H1 (cell line): Measurements from ENCODE around the gene CST1. TPM values are rescaled to one million over a fixed set of nuclear protein-coding genes. Genes with fewer than 3 reads are reported as not detected.
"Not testable (repeated sequence)": the region's sequence is repeated elsewhere in the genome, so short reads cannot be mapped to it uniquely, and the experiment has no call there.

Source experiments
- CTCF ChIA-PET: fragments of 300-600 bp; sonication (Branson Sonifier 250); formaldehyde crosslinking; loops from one replicate; lab custom pipeline; 2021; ENCODE audit not compliant: partially characterized antibody; lab: Charles Lee
- POLR2A ChIA-PET: fragments of 300-600 bp; sonication (Branson Sonifier 250); formaldehyde crosslinking; loops from one replicate; lab custom pipeline; 2021; ENCODE audit warnings: inconsistent platforms; ENCODE audit not compliant: partially characterized antibody; lab: Charles Lee
- DNase-seq, 2 experiments: peaks; one replicate each; pipeline versions ENCODE4 v3.0.0 to v3.0.0-alpha.2; 2010 to 2022; ENCODE audit warnings: low spot score in 2 of 2, low read depth in 1 of 2, mixed read lengths in 1 of 2
- FAIRE-seq: peaks from 2 replicates; lab custom pipeline; 2011; peaks lifted over from hg19 to GRCh38; lab: Jason Lieb, UNC
- H2AFZ ChIP-seq: 2 replicates; pipeline ENCODE4 v1.8.1; 2012; ENCODE audit warnings: low read length, inconsistent platforms
- H2AK5ac ChIP-seq: 2 replicates; pipeline ENCODE4 v1.6.1; 2013; ENCODE audit warnings: low read depth, low read length
- H2BK120ac ChIP-seq: replicated peaks from 2 replicates; pipeline ENCODE3; 2013; ENCODE audit warnings: low read depth, low read length, inconsistent platforms
- H2BK12ac ChIP-seq: 2 replicates; pipeline ENCODE4 v1.6.1; 2013; ENCODE audit warnings: low read depth, low read length
- H2BK15ac ChIP-seq: 2 replicates; pipeline ENCODE4 v1.6.1; 2013; ENCODE audit warnings: low read length
- H2BK20ac ChIP-seq: 2 replicates; pipeline ENCODE4 v1.6.1; 2013; ENCODE audit warnings: low read length
- H2BK5ac ChIP-seq: 2 replicates; pipeline ENCODE4 v1.6.1; 2013; ENCODE audit warnings: low read depth, low read length
- H3K14ac ChIP-seq: 2 replicates; pipeline ENCODE4 v1.6.1; 2013; ENCODE audit warnings: inconsistent platforms; ENCODE audit not compliant: insufficient read length
- H3K18ac ChIP-seq: 2 replicates; pipeline ENCODE4 v1.6.1; 2013; ENCODE audit warnings: low read length; ENCODE audit errors: extremely low read depth
- H3K23ac ChIP-seq: 2 replicates; pipeline ENCODE4 v1.6.1; 2013; ENCODE audit warnings: inconsistent platforms; ENCODE audit not compliant: insufficient read length
- H3K23me2 ChIP-seq: 2 replicates; pipeline ENCODE4 v1.6.1; 2013; ENCODE audit warnings: low read depth, low read length
- H3K27ac ChIP-seq: 2 replicates; pipeline ENCODE4 v1.6.1; 2011; ENCODE audit warnings: low read depth, low read length, inconsistent platforms
- H3K27me3 ChIP-seq, 4 experiments: replicated peaks in 1 of 4; 1 replicate in 1 of 4; 2 replicates in 3 of 4; pipeline versions ENCODE4 v1.6.1 to v1.8.1; 2011 to 2013; ENCODE audit warnings: low read length in 3 of 4, mild to moderate bottlenecking in 3 of 4, inconsistent platforms in 2 of 4, mixed read lengths in 2 of 4, moderate library complexity in 1 of 4; ENCODE audit not compliant: control insufficient read depth in 3 of 4, insufficient read depth in 3 of 4; ENCODE audit errors: extremely low read depth in 1 of 4
- H3K36me3 ChIP-seq, 4 experiments: 2 replicates each; pipeline versions ENCODE4 v1.6.1 to v1.8.1; 2011 to 2013; ENCODE audit warnings: mild to moderate bottlenecking in 4 of 4, low read length in 3 of 4, moderate library complexity in 2 of 4, control low read depth in 1 of 4, inconsistent platforms in 1 of 4; ENCODE audit not compliant: insufficient read depth in 4 of 4, control insufficient read depth in 2 of 4
- H3K4ac ChIP-seq: replicated peaks from 2 replicates; pipeline ENCODE3; 2013; ENCODE audit warnings: low read length, low read depth, mixed read lengths, inconsistent platforms; ENCODE audit not compliant: insufficient read length
- H3K4me1 ChIP-seq, 4 experiments: replicated peaks in 1 of 4; 1 replicate in 1 of 4; 2 replicates in 3 of 4; pipeline versions ENCODE4 v1.6.1 to v1.8.1; 2011 to 2013; ENCODE audit warnings: low read length in 3 of 4, inconsistent platforms in 2 of 4, mixed read lengths in 1 of 4; ENCODE audit not compliant: insufficient read depth in 4 of 4, control insufficient read depth in 3 of 4
- H3K4me2 ChIP-seq, 2 experiments: 2 replicates each; pipeline versions ENCODE4 v1.6.1 to v1.8.1; 2011 to 2013; ENCODE audit warnings: low read depth in 2 of 2, low read length in 2 of 2, control low read depth in 1 of 2, inconsistent platforms in 1 of 2, mild to moderate bottlenecking in 1 of 2; ENCODE audit not compliant: insufficient read depth in 1 of 2
- H3K4me3 ChIP-seq, 4 experiments: fragments of 200-600, 300-600 bp in 1 of 4; sonication (generic), shearing (Covaris generic), sonication (Bioruptor Twin) in 1 of 4; 2 replicates each; pipeline versions ENCODE4 v1.5.1 to v1.8.1; 2011 to 2016; ENCODE audit warnings: low read length in 4 of 4, low read depth in 3 of 4, control low read depth in 2 of 4, inconsistent platforms in 2 of 4, mild to moderate bottlenecking in 2 of 4, mixed read lengths in 1 of 4, moderate library complexity in 1 of 4; ENCODE audit not compliant: insufficient read depth in 2 of 4; ENCODE audit errors: extremely low read depth in 1 of 4
- H3K56ac ChIP-seq: replicated peaks from 2 replicates; pipeline ENCODE3; 2013; ENCODE audit warnings: low read depth, mild to moderate bottlenecking, mixed read lengths, low read length, inconsistent platforms; ENCODE audit not compliant: insufficient read length
- H3K79me1 ChIP-seq: 2 replicates; pipeline ENCODE4 v1.6.1; 2013; ENCODE audit warnings: low read depth, low read length, control low read depth
- H3K79me2 ChIP-seq, 2 experiments: 2 replicates each; pipeline versions ENCODE4 v1.6.1 to v1.8.1; 2012 to 2013; ENCODE audit warnings: low read length in 2 of 2, mild to moderate bottlenecking in 2 of 2, inconsistent platforms in 1 of 2; ENCODE audit not compliant: insufficient read depth in 2 of 2, control insufficient read depth in 1 of 2
- H3K9ac ChIP-seq, 4 experiments: replicated peaks in 1 of 4; 1 replicate in 1 of 4; 2 replicates in 3 of 4; pipeline versions ENCODE4 v1.6.1 to v1.8.1; 2011 to 2013; ENCODE audit warnings: low read depth in 3 of 4, low read length in 3 of 4, control low read depth in 2 of 4, mild to moderate bottlenecking in 2 of 4, moderate library complexity in 2 of 4, inconsistent platforms in 1 of 4; ENCODE audit errors: extremely low read depth in 1 of 4
- H3K9me3 ChIP-seq, 2 experiments: 2 replicates each; pipeline versions ENCODE4 v1.6.1 to v1.8.1; 2012 to 2013; ENCODE audit warnings: mild to moderate bottlenecking in 2 of 2, moderate library complexity in 2 of 2, control low read depth in 1 of 2, inconsistent platforms in 1 of 2, low read depth in 1 of 2, low read length in 1 of 2, mixed read lengths in 1 of 2; ENCODE audit not compliant: insufficient read depth in 2 of 2
- H4K20me1 ChIP-seq, 2 experiments: replicated peaks in 1 of 2; 2 replicates each; pipeline versions ENCODE3 to v1.8.1; 2011 to 2013; ENCODE audit warnings: inconsistent platforms in 2 of 2, low read length in 2 of 2, mild to moderate bottlenecking in 1 of 2; ENCODE audit not compliant: insufficient read depth in 2 of 2, control insufficient read depth in 1 of 2
- H4K5ac ChIP-seq: 2 replicates; pipeline ENCODE4 v1.6.1; 2013; ENCODE audit warnings: low read length, low read depth, mixed read lengths, inconsistent platforms; ENCODE audit not compliant: insufficient read length
- H4K8ac ChIP-seq: 2 replicates; pipeline ENCODE4 v1.8.0; 2013; ENCODE audit warnings: mild to moderate bottlenecking, moderate library complexity, low read length, inconsistent platforms; ENCODE audit not compliant: insufficient read depth; ENCODE audit errors: extremely low read depth
- H4K91ac ChIP-seq: replicated peaks from 2 replicates; pipeline ENCODE3; 2013; ENCODE audit warnings: low read length, mixed read lengths, inconsistent platforms; ENCODE audit not compliant: insufficient read length
- WGBS, 2 experiments: shearing (Covaris generic) in 1 of 2; methylation state at CpG; one replicate each; pipeline versions ENCODE4 v1.1.6 to v1.1.7; 2013 to 2015; ENCODE audit warnings: low lambda C conversion rate in 2 of 2, mixed read lengths in 2 of 2, inconsistent platforms in 1 of 2, low coverage in 1 of 2, missing lambda C conversion rate in 1 of 2; ENCODE audit not compliant: insufficient replicate concordance in 2 of 2, insufficient coverage in 1 of 2, insufficient read length in 1 of 2; ENCODE audit errors: extremely low coverage in 1 of 2, missing lambda C conversion rate in 1 of 2; 5-methylcytosine and 5-hydroxymethylcytosine counted together
- polyA plus RNA-seq, 7 experiments: library from polyadenylated mRNA; depleted of rRNA in 3 of 7; stranded (reverse) in 5 of 7; unstranded in 2 of 7; fragments of >200 nt in 5 of 7; fragments of 200-250 nt in 2 of 7; gene quantifications; 1 replicate in 5 of 7; 2 replicates in 1 of 7; 4 replicates in 1 of 7; pipeline versions ENCODE4 v1.2.1 to v1.2.3, GENCODE V29; 2011 to 2013; ENCODE audit warnings: missing spikeins in 2 of 7, mixed read lengths in 2 of 7
- total RNA-seq: library from RNA; stranded (reverse); fragmentation: NEBNext Ultra II Directional; extraction: Animal tissue kit (Norgen Biotek cat#: 25700); gene quantifications from 2 replicates; pipeline ENCODE4 v1.2.1, GENCODE V29; 2021

The CST1 gene
- total and polyA plus RNA-seq, 2 of the 8 experiments (the other 6 are each of a cell fraction or from before 2014, with no cell fraction given), result 2.3 to 2.9 TPM

DNA sequence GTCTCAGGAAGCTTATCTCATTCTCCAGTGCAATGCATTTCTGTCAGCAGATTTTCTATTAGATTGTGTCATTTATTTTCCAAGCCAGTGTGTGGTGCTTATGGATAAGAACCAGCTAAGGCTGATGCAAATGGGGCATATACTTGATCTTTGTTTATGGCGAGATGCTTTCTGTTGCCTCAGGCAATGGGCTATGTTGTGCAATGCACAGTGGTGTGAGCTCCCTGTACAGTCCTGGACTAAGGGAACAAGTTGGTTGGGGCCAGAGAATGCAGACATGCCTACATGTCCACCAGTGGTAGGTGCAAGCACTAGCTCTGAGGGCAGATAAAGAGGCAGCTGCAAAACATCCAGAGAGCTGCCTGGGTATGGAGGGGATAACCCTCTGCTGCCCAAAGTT, 16.3 kb downstream of the CST1 start:
- H4K91ac ChIP-seq, H3K23ac ChIP-seq, H2BK120ac ChIP-seq, POLR2A ChIA-PET, H3K4me3 ChIP-seq, H2BK20ac ChIP-seq, H3K14ac ChIP-seq, H3K4ac ChIP-seq, H4K8ac ChIP-seq, DNase-seq, H2BK12ac ChIP-seq, H3K9me3 ChIP-seq, H4K20me1 ChIP-seq, H2BK5ac ChIP-seq, H3K27ac ChIP-seq, H3K18ac ChIP-seq, CTCF ChIA-PET, H3K79me1 ChIP-seq, H2AK5ac ChIP-seq, H3K23me2 ChIP-seq, H3K9ac ChIP-seq, H2AFZ ChIP-seq, H3K56ac ChIP-seq, FAIRE-seq, H3K4me1 ChIP-seq, H3K4me2 ChIP-seq, H3K79me2 ChIP-seq, H3K36me3 ChIP-seq, H4K5ac ChIP-seq, H2BK15ac ChIP-seq, H3K27me3 ChIP-seq: not testable (repeated sequence)
- 100% methylated on average over 1 of the region's 1 CpG; no CpG with 5 or more reads in 1 of the 2 experiments for WGBS, 2 experiments
